CD4-positive, alpha-beta T cell treated with Interleukin-2 at 100 ng/mL for 4 hours (primary cell): ENCODE data around the gene C2orf81.

Experiments used
- DNase-seq: peaks from one replicate; pipeline ENCODE4 v3.0.0-alpha.2; 2020; ENCODE audit warnings: low spot score

C2orf81 gene

DNA sequence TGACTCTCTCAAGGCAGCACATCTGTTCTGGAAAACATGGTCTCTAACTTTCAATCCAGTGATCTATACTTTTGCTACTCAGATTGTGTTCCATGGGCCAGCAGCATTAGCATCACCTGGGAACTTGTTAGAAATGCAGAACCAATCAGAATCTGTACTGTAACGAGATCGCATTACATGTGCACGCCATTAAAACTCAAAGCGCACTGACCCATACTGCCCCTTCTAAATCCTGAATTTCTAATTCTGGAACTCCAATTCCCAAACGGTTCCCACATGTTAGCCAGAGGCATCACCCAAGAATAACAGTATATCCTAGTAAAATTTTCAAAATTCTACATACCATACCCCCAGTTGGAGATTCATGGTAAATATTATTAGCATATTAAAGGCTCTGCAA is 30.8 kb downstream of the C2orf81 start:
- no peak for DNase-seq

DNA sequence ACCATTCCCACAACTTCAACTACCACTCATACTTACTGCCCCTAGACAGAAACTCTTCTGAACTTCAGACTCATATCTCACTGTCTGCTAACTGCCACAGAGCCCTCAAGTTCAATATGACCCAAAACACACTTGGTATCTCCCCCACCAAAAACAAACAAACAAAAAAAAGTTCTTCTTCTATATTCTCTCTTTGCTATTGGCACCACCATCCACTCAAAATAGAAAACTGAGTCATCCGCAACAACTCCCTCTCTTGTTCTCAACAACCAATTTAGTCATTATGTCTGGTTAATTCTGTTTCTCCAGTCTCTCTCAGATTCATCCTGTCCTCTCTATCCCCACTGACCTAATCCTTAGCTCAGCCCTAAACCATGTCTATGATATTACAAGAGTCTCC is 34.1 kb downstream of the C2orf81 start:
- DNase-seq = no peak

DNA sequence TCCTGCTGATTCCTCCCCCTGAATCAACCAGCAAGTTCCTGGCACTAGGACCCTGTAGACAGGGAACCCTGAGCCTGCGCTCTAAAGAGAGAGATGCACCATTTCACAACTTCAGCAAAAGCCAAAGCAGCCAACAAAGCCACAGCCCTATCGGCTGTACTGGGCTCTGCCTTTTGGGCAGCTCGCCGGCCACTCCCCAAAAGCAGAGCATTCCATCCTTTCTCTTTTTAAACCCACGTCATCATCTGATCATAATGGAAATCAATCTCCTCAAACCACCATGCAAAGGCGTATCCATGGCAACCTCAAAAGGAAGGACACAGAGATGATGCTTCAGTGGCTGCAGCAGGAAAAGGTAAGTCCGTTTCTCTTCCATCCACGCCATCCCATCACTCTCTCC is 36.0 kb downstream of the C2orf81 start:
- DNase-seq = no peak

DNA sequence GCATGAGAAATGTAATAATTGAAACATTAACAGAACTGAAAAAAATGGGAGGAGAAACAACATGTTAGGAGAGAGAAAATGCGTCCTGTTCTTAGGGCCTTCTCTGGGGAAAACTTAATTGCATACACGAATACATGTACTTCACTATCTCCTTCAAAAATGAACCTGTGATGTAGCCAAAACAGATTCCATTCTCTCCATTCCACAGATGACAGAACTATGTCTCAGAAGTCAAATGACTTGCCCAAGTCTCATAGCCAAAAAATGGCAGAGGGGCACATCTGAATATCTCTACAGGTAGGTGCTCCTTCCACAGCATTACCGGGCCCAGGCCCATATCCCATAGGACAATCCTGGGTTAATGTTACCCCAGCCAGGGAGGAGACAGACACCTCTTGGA is 37.4 kb downstream of the C2orf81 start:
- no peak for DNase-seq

DNA sequence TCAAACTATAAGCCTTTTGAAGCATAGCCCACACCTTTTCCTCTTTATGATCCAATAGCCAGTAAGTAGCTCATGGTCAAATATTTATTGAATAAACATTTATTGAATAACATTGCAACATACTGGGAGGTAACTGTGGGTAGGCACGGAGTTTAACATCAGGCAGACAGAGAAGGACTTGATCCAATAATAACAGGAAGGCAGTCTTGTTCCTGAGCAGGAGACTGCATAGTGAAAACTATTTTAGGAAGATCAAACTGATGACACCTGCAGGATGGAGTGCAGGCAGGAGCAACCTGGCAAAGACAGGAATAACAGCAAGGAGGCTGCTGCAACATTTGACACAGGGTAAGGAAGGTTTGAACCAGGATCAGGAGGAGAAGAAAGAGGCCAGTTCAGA is 38.2 kb downstream of the C2orf81 start:
- no peak for DNase-seq

DNA sequence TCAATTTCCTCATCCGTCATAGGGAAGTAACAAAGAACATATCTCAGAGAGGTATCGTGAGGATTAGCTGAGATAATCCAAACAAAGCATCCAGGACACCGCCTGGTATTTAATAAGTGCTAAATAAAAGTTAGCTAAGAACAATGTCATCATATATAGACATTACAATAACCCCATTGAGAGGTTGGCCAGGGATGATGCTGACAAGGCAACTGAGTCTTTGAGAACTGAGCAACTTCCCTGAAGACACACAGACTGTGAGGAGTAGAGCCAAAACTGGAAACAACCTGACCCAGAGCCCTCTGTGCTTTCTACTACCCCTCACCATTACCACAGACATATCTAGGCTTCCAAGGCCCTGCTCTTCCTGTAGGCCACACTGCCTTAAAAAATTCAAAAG is 39.7 kb downstream of the C2orf81 start:
- DNase-seq = no peak

DNA sequence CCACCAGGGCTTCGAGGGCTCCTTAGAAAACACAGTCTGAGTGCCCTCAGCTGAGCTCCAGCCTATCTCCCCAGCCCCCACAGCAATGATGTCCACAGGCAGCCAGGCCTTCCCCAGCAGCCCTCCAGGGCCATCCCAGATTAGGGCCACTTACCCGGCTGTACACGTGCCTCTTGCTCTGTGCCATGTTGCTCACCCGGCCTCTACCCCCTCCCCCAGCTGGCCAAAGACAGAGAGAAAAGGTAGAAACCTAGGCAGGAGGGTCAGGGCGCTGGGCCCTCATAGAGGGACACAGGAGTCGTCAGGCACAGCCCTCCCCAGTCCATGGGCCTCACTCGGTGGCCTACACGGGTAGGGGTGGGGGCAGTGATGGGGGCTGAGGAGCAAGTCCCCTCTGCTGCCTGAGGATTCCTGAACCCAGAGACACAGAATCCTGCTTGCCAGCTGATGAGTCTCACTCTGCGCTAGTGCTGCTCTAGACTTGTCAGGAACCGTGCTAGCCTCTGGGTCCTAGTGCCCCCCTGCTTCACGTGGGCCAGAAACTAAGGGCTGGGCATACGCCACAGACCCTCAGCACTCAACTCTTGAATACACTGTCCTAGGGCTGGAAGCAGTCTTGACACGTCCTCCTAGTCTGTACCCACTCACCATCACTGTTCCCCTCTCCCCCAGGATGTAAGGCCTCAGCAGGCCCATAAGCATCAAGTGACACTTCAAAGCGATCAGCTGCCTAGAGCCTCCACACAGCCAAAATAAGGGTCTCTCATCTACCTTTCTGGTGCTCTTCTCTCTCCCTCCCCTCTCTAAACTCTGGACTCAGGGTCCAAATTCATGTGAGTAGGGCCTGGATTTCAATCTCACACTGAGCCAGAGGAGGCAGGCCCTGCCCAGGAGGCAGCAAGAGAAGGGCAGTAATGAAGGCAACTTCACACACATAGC is 41.3 kb downstream of the C2orf81 start, which contains the start of gene DCTN1:
TSS of gene DCTN1 (minus strand) at position 461 of the 939 bp plus-strand sequence. CDS start at position 187, 274 bp downstream.
- DNase-seq = peak; percentile 15

DNA sequence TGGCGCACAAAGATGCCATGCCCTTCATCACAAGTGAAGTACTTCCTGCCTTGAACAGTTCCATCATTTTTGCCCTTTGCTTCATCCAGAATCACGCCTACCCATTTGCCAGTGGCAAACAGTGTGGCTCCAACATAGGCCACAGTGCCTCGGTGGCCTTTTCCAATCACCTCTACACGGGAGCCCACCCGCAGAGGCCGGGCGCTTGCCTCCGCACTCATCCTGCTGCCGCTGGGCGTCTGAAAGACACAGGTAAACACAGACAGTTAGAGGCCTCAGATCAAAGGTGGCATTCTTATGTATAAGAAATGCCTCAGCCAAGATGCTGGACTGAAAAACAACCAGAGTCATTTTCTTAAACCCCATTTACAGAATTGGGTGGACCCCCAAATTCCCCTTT is 43.4 kb downstream of the C2orf81 start:
- no peak for DNase-seq

DNA sequence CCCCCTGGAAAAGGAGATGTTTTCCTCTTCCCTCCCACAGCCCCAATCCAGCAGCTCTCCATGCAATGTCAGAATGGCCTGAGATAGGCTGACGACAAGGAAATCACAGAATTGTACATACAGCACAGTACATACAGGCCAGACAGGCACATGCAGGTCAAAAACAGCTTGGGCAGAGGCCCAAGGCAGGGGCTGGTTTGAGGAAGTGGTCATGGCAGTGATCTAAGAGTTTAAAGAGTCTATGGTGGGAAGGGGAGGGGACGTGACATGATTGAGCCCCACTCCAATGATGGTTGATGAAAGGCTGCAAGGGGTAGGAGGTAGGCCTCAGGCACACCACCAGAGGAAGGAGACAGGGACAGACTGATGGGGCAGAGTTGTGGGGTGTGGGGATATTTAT is 45.6 kb downstream of the C2orf81 start:
- no peak for DNase-seq

DNA sequence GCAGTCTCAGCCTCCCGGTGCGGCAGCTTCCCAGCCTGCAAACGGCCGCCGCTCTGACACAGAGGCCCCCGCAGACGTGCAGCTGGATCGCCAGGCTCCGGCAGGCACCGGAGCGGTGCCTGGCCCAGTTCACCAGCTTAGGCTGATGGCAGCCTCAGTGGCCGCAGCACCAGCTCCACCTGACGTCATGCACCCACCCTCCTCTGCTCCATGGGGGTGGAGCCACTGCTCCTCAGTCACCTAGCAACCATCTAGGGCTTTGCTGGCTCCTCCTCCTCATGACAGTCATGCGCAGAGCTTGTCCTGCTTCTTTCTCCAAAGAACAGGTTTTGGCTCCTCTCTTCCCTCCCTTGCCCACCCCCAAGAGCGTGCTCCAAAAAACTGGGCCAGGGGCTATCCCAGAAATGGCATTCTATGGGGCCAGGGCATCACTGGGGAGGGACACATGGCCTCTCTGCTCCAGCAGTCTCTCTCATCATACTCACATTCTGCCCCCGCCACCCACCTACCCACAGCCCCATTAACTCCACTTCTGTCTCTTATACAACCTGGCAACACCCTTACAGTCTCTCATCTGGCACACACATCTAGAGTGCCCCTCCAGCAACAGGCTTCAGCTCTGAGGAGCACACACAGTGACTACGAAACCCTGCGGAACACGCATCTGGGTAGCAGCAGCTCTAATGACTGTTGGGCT is 46.8 kb downstream of the C2orf81 start:
- DNase-seq = no peak

DNA sequence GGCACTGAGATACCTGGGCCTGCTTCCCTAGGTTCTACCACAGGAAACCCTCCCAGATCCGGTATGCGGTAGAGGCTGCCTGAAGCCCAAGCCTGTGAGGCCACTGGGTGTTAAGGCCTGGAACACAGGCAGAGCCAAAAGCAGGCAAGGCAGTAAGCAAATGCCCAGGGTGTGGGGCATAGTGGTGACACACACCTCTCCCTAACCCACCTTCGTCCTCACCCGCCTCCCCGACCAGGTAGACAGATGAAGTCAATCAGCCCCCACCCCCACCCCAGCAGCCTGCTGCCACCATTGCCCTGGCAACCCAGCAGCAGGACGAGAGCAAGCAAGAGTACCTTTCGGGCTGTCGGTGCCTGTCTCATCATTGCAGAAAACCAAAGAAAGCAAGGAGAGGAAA is 47.4 kb downstream of the C2orf81 start:
- no peak for DNase-seq

DNA sequence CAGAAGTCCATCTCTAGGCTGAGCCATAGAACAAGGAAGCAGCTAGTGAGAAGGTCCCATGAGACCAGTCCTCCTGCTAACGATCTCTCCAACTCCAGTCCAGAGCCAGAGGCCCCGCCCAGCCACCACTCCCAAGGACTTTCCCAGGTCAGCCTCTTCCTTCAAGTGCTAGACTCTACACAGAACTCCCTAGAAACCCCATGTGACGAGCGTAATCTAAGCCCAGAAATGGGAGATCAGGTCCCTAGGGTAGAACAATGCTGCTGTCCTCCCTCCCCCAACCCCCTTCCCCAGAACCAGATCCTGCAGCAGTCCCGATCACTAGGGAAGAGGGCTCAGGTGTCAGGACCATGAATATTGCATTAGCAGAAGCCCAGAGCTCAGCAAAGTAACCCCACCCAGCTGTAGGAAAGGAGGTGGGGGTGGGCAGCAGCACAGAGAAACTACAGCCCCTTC is 48.2 kb downstream of the C2orf81 start:
- DNase-seq = no peak

DNA sequence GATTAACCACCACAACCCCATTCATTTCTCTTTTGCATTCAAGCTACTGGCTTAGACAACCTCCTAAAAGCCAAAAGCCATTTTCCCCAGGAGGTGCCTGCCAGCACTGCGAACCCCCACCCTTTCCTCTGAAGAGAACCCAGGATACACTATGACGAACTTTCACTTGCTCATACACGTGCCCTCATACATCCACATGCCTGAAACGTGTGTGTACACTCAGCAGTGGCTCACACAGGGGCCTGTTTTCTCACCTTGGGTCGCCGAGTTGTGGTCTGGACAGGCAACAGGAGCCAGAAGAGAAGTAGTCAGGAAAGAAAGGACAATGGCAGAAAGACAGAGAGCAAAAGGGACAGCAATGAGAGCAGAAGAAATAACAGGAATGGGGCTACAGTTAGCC is 48.7 kb downstream of the C2orf81 start:
- no peak for DNase-seq

DNA sequence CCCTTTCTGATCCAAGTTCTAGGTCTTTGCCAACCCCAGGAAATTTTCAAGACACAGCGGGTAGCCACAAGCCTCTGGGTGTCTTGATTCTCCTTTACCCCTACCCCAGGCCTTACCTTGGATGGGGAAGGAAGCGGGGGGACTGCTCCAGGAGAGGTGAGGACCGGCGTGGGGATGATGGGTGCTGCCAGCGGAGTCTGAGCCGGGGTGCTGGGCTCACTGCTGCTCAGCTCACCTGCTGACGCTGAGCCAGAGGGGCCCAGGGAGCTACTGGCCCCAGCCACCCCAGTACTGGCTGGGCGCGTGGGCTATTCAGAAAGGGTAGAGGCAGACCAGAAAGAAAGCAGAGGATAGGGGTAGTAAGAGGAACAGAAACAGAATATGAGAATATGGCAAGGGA is 50.0 kb downstream of the C2orf81 start:
- no peak for DNase-seq

DNA sequence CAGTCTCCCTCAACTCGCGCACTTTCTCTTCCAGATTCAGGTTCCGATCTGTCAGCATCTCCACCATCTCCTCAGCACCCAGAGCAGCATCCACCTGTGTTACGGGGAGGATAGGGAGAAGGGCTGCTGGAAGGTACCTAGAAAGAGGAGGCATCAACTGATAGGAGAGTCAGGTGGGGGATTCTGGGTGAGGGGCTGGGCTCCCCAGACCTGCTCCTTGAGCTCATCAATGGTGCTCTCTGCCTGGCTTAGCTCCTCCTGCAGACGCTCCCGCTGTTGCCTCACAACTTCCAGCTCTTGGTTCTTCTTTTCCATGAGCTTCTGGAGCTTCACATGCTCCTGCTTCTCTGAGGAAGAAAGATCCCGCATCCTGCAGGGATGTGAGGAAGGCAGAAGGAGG is 51.4 kb downstream of the C2orf81 start:
- DNase-seq = no peak

DNA sequence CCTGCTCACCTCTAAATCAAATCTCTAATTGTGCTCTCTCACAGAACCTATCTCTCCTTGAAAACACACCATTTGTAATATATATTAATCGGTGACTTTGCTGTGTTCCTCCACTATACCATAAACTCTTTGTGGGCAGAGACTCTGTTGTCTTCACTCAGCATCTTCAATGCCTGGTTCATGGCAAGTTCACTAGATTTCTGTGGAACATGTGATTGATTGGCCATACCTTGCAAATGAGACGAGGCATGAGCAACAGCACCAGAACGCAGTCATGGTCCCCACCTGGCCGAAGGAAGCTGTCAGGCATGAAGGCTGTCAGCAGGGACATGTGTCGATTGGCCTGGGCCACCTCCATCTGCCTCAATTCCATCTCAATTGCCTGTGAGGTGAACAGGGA is 52.9 kb downstream of the C2orf81 start:
- no peak for DNase-seq

DNA sequence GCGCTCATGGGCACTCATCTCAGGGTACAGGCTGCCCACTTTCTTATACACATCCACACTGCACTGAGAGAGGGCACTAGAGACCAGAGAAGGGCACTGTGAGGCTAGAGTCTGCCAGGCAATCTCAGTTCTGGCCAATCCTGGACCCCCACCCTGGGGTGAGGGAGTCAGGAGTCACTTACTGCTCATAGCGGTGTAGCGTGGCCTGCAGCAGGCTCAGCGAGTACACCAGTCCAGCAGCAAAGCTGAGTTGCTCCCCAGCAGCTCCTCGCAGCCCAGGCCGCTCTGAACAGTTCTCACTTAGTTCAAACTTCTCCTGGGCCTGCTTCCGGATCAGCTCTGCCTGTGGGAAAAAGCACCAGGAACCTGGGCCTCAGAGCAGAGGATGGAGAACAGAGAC is 53.6 kb downstream of the C2orf81 start:
- DNase-seq = no peak

DNA sequence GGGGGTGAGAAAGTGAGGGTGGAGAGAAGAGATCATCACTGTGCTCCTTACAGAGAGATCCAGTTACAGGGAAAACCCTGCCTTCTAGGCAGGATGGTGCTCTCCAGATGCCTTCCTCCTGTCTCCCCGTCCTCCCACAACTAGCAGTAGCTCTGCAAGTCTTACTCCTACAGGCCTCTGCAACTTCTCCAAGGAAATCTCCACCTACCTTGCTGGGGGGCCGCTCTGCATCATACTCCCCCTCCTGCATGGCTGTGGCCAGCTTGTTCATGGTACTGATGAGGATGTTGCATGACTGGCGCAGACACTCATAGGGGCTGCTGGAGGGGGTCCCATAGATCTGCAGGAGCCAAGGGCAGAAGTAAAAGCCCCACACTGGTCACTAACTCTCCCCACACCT is 55.4 kb downstream of the C2orf81 start:
- DNase-seq = no peak

DNA sequence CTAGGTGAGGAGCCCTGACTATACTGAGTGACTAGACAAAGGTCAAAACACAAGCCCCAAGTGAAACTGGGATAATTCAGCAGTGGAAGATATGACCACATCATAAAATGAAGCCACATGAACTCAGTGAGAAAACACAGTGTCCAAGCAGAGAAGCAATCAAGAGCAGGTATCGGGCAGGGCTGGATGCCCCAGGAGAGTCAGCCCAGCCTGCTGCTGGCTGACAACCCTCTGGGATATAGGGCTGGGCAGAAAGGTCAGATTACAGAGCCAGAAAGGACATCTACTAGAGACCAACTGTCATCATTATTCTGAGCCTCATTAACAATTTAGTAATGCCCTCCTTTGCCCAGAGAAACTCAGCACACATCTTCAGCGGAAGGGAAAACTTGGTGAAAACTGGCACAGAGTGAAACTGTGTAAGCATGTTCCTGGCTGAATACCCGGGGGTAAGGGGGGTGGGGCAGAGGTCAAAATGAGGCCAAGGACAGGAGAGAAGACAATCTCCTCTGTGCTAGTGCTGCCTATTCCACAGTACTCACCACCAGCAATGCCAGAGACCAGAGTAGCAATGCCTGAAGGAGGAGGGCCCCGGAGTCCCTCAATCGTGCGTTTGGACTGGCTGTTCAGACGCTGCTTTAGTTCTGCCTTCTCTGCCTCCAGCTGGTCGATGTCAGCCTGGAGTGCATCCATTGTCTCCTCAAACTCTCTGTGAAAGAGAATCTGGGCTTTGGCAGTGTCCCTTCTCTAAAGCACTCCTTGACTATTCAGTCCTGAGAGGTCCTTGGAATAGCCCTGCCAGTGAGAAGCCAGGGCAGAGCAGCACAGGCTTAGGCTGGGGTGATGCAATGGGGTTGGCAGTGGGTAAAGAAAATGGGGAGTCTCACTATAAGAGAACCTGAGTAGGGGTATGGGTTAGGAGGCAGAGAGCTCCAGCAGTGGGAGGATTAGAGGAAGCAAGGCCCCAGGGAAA is 56.6 kb downstream of the C2orf81 start:
- DNase-seq = no peak
